PC-9 (cell line): Measurements from ENCODE around the gene LAMTOR4. TPM values are rescaled to one million over a fixed set of nuclear protein-coding genes. Genes with fewer than 3 reads are reported as not detected.
A peak's percentile ranks its signal among the peaks of the same experiment; 100 is the strongest.
"Not testable (repeated sequence)": the region's sequence is repeated elsewhere in the genome, so short reads cannot be mapped to it uniquely, and the experiment has no call there.

Experiments
- BruUV-seq: library from RNA; stranded (reverse); fragments of 400-500 nt; replicated peaks from 2 replicates; lab custom pipeline; 2021; lab: Mats Ljungman, UMichigan
- CTCF ChIA-PET: fragments of 300-600 bp; sonication (Branson Sonifier 250); formaldehyde crosslinking; loops from one replicate; lab custom pipeline; 2022; ENCODE audit warnings: antibody characterized with exemption; lab: Charles Lee
- POLR2A ChIA-PET: fragments of 300-600 bp; sonication (Branson Sonifier 250); formaldehyde crosslinking; loops from one replicate; lab custom pipeline; 2022; ENCODE audit warnings: antibody characterized with exemption; ENCODE audit not compliant: unreplicated experiment; lab: Charles Lee
- DNase-seq, 2 experiments: peaks; one replicate each; pipeline versions ENCODE4 v3.0.0 to v3.0.0-alpha.2; 2015 to 2022; ENCODE audit warnings: mixed read lengths in 1 of 2
- H2AFZ ChIP-seq: fragments of 200-600 bp; sonication (generic); 2 replicates; pipeline ENCODE4 v1.8.1; 2017; ENCODE audit warnings: antibody characterized with exemption
- H3F3A ChIP-seq: fragments of 200-600 bp; sonication (generic); 2 replicates; pipeline ENCODE4 v1.8.1; 2017; ENCODE audit warnings: antibody characterized with exemption, mild to moderate bottlenecking, low read depth; ENCODE audit not compliant: insufficient read depth
- H3K27ac ChIP-seq: fragments of 200-600 bp; sonication (generic); 2 replicates; pipeline ENCODE4 v1.6.1; 2016; ENCODE audit warnings: mixed run types
- H3K27me3 ChIP-seq: fragments of 200-600 bp; sonication (generic); 2 replicates; pipeline ENCODE4 v1.6.1; 2016; ENCODE audit warnings: low read depth, mixed run types; ENCODE audit not compliant: insufficient read depth
- H3K36me3 ChIP-seq: fragments of 200-600 bp; sonication (generic); 2 replicates; pipeline ENCODE4 v1.6.1; 2016; ENCODE audit warnings: low read depth, mixed run types
- H3K4me1 ChIP-seq: fragments of 200-600 bp; sonication (generic); replicated peaks from 2 replicates; pipeline ENCODE4 v1.6.1; 2016; ENCODE audit warnings: mixed run types; ENCODE audit not compliant: insufficient read depth
- H3K4me2 ChIP-seq: fragments of 200-600 bp; sonication (generic); 2 replicates; pipeline ENCODE4 v1.6.1; 2017; ENCODE audit warnings: mixed run types
- H3K4me3 ChIP-seq: fragments of 200-600 bp; sonication (generic); 2 replicates; pipeline ENCODE4 v1.6.1; 2016; ENCODE audit warnings: mixed run types
- H3K79me2 ChIP-seq: fragments of 200-600 bp; sonication (generic); 2 replicates; pipeline ENCODE4 v1.6.1; 2017; ENCODE audit warnings: low read depth, mixed run types
- H3K9me2 ChIP-seq: fragments of 200-600 bp; sonication (generic); 2 replicates; pipeline ENCODE4 v1.8.1; 2017; ENCODE audit warnings: mild to moderate bottlenecking; ENCODE audit not compliant: insufficient read depth
- H3K9me3 ChIP-seq: fragments of 200-600 bp; sonication (generic); 2 replicates; pipeline ENCODE4 v1.8.1; 2016; ENCODE audit warnings: low read depth; ENCODE audit not compliant: insufficient read depth
- H4K20me1 ChIP-seq: fragments of 200-600 bp; sonication (generic); 2 replicates; pipeline ENCODE4 v1.8.1; 2017; ENCODE audit not compliant: insufficient read depth
- CTCF ChIP-seq: fragments of 200-600 bp; sonication (generic); conservative IDR thresholded peaks from 2 replicates; pipeline ENCODE4 v1.6.1; 2017; ENCODE audit warnings: mixed run types, antibody characterized with exemption, mild to moderate bottlenecking, moderate library complexity
- EZH2 ChIP-seq: fragments of 200-600 bp; sonication (generic); IDR thresholded peaks from 2 replicates; pipeline ENCODE4 v1.8.0; 2017; ENCODE audit warnings: antibody characterized with exemption, low read depth
- intact Hi-C: fragments of 100-400 bp; cut with micrococcal nuclease; formaldehyde crosslinking; loops from one replicate; pipeline ENCODE4 v1.10.0; 2022; ENCODE audit not compliant: unreplicated experiment
- total RNA-seq: library from RNA; stranded (reverse); gene quantifications from 2 replicates; pipeline ENCODE4 v1.2.3, GENCODE V29; 2021

Gene LAMTOR4
- total RNA-seq, 1 experiment from 2014 or later = 160 TPM

- ChIA-PET CTCF (interaction anchor here (0.6 to 0.9 kb wide), 4 partner anchors 79 to 590 kb away, joined by 3 to 4 read pairs (median 4); no protein-coding TSS in a partner anchor), POLR2A (interaction anchor here (0.5 to 1.1 kb wide), 8 partner anchors 11 to 495 kb away, joined by 3 to 21 read pairs (median 4); partner anchors contain the start of genes LAMTOR4 and PPP1R35)
Measured at GRCh38 chr7:100137851-100138760, 10.6 kb upstream of the LAMTOR4 start.

GRCh38 chr7:100141555-100141949 lies 7.2 kb upstream of the LAMTOR4 start:
- Histone ChIP-seq H3K4me2 (peak overlapping the region; percentile 53), H3K27me3 (no peaks in the 10 kb centered on the region), H3K79me2 (no peaks in the 10 kb centered on the region), H3K27ac (peak overlapping the region; percentile 83), H3K9me3 (no peaks in the 10 kb centered on the region), H3K4me3 (no peak overlapping the region), H3K36me3 (no peaks in the 10 kb centered on the region), H3K4me1 (peaks cover 49% of the 10 kb centered on the region), H3F3A (peaks cover 72% of the 10 kb centered on the region), H2AFZ (no peak overlapping the region), H3K9me2 (no peaks in the 10 kb centered on the region), H4K20me1 (no peaks in the 10 kb centered on the region)
- DNase-seq = peak in 1 of 2 experiments; percentile 78
- TF ChIP-seq CTCF (no peak), EZH2 (no peak)
- ChIA-PET POLR2A (interaction anchor here (0.6 kb wide), 1 partner anchor 248 kb away, joined by 13 read pairs; no protein-coding TSS in a partner anchor), CTCF (no interaction called here)
- BruUV-seq = no TSS peak
- intact Hi-C loops = no loop called here

More at GRCh38 chr7:100137851-100138760, 10.6 kb upstream of the LAMTOR4 start:
- peak overlapping the region; percentile 61 for H3K27ac ChIP-seq
- H3K36me3 ChIP-seq = no peaks in the 10 kb centered on the region
- H3K4me1 ChIP-seq = peaks cover 43% of the 10 kb centered on the region
- no peak for TF ChIP-seq CTCF
- TF ChIP-seq EZH2 = no peak
- no peaks in the 10 kb centered on the region for H3K27me3 ChIP-seq
- no peak overlapping the region for H3K4me3 ChIP-seq
- H4K20me1 ChIP-seq = no peaks in the 10 kb centered on the region
- intact Hi-C loops = loop anchor here (10.0 kb wide), 1 partner anchor 717 kb away; the partner anchor contains the start of gene SLC12A9
- H3K9me3 ChIP-seq = no peaks in the 10 kb centered on the region
- H3K9me2 ChIP-seq = no peaks in the 10 kb centered on the region
- no peaks in the 10 kb centered on the region for H3K79me2 ChIP-seq
- peak overlapping the region; percentile 56 for H3K4me2 ChIP-seq
- H2AFZ ChIP-seq = no peak overlapping the region
- peaks cover 59% of the 10 kb centered on the region for H3F3A ChIP-seq
- no TSS peak for BruUV-seq
- peak; percentile 55 to 98 for DNase-seq

- H3K4me3 ChIP-seq = no peak overlapping the region
- intact Hi-C loops = no loop called here
- BruUV-seq = no TSS peak
- no peak overlapping the region for H3K27ac ChIP-seq
- ChIA-PET POLR2A (no interaction called here), CTCF (no interaction called here)
- H4K20me1 ChIP-seq = no peaks in the 10 kb centered on the region
- no peaks in the 10 kb centered on the region for H3K9me2 ChIP-seq
- H3K36me3 ChIP-seq = no peaks in the 10 kb centered on the region
- H3K9me3 ChIP-seq = no peaks in the 10 kb centered on the region
- no peak overlapping the region for H2AFZ ChIP-seq
- DNase-seq = no peak
- H3K27me3 ChIP-seq = no peaks in the 10 kb centered on the region
- peaks cover 74% of the 10 kb centered on the region for H3F3A ChIP-seq
- H3K4me1 ChIP-seq = peaks cover 53% of the 10 kb centered on the region
- no peak overlapping the region for H3K4me2 ChIP-seq
- TF ChIP-seq EZH2 (no peak), CTCF (no peak)
- H3K79me2 ChIP-seq = no peaks in the 10 kb centered on the region
Measured at GRCh38 chr7:100142461-100142860, 6.3 kb upstream of the LAMTOR4 start.

GRCh38 chr7:100146350-100146749 lies 2.4 kb upstream of the LAMTOR4 start:
- H3K36me3 ChIP-seq, H3K27ac ChIP-seq, H4K20me1 ChIP-seq, H2AFZ ChIP-seq, intact Hi-C loops, H3K4me3 ChIP-seq, BruUV-seq, H3K9me3 ChIP-seq, H3K9me2 ChIP-seq, H3K27me3 ChIP-seq: not testable (repeated sequence)
- ChIA-PET POLR2A (interaction anchor here (0.5 kb wide), 1 partner anchor 44 kb away, joined by 4 read pairs; no protein-coding TSS in a partner anchor), CTCF (interaction anchor here (0.6 kb wide), 1 partner anchor 64 kb away, joined by 4 read pairs; no protein-coding TSS in a partner anchor)
- peaks cover 24% of the 10 kb centered on the region for H3K79me2 ChIP-seq
- peaks cover 43% of the 10 kb centered on the region for H3F3A ChIP-seq
- H3K4me1 ChIP-seq = peaks cover 48% of the 10 kb centered on the region
- H3K4me2 ChIP-seq = peak overlapping the region; percentile 45
- peak in 1 of 2 experiments; percentile 84 for DNase-seq
